ENCODE results near the gene TFB1M. TPM values are rescaled to one million over a fixed set of nuclear protein-coding genes. Genes with fewer than 3 reads are reported as not detected.

The TFB1M gene
- total RNA-seq, 1 donor from 2014 or later = 24.1 TPM

DNA sequence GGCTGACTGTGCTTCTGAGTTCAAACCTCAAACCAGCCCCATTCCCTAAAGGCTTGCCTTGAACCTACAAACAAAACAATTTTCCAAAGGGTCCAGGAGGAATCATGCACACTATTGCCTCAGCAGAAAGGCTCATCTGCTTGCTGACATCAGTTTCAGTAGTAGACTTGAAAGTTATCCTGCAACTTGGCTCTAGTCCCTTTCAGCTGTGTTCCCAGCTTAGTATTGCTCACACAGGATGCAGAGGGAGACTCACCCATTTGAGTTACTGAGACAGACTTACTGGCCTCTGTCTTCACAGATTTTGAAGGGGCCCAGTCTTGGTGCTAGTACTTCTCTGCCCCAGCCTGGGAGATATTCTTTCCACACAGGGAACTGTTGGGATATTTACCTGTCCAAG is 38.5 kb upstream of the TFB1M start:
- Histone ChIP-seq H3K4me1 (no peaks in the 10 kb centered on the region), H3K9ac (no peak overlapping the region), H2AFZ (replicated peaks) (no peak overlapping the region), H3K36me3 (no peaks in the 10 kb centered on the region), H3K27ac (no peak overlapping the region), H3K4me2 (no peak overlapping the region), H3K9me3 (ENCODE audit: low read depth) (peaks cover 7% of the 10 kb centered on the region), H3F3A (ENCODE audit: low read depth) (no peaks in the 10 kb centered on the region), H4K20me1 (ENCODE audit: low read depth) (no peaks in the 10 kb centered on the region), H3K27me3 (no peaks in the 10 kb centered on the region), H3K4me3 (no peak overlapping the region), H3K79me2 (ENCODE audit: low read depth) (no peaks in the 10 kb centered on the region)
- no peak overlapping the region for H3K27ac Mint-ChIP-seq
- H3K4me1 Mint-ChIP-seq = no peaks in the 10 kb centered on the region
- H3K9me3 Mint-ChIP-seq = peaks cover 23% of the 10 kb centered on the region
- peaks cover 2% of the 10 kb centered on the region for H3K27me3 Mint-ChIP-seq (ENCODE audit: insufficient read depth, low read depth)
- no peak for DNase-seq (ENCODE audit: low spot score)
- peaks cover 2% of the 10 kb centered on the region for H3K36me3 Mint-ChIP-seq
- no peak for TF ChIP-seq EZH2phosphoT487 (IDR thresholded peaks at IDR 0.05)
- TF ChIP-seq, protein P1, sequence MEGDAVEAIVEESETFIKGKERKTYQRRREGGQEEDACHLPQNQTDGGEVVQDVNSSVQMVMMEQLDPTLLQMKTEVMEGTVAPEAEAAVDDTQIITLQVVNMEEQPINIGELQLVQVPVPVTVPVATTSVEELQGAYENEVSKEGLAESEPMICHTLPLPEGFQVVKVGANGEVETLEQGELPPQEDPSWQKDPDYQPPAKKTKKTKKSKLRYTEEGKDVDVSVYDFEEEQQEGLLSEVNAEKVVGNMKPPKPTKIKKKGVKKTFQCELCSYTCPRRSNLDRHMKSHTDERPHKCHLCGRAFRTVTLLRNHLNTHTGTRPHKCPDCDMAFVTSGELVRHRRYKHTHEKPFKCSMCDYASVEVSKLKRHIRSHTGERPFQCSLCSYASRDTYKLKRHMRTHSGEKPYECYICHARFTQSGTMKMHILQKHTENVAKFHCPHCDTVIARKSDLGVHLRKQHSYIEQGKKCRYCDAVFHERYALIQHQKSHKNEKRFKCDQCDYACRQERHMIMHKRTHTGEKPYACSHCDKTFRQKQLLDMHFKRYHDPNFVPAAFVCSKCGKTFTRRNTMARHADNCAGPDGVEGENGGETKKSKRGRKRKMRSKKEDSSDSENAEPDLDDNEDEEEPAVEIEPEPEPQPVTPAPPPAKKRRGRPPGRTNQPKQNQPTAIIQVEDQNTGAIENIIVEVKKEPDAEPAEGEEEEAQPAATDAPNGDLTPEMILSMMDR (IDR thresholded peaks at IDR 0.05) = no peak
- H3K4me3 Mint-ChIP-seq = no peak overlapping the region

- Histone ChIP-seq H3K9ac (no peak overlapping the region), H3K9me3 (ENCODE audit: low read depth) (peaks cover 7% of the 10 kb centered on the region), H3K4me2 (no peak overlapping the region), H3F3A (ENCODE audit: low read depth) (no peaks in the 10 kb centered on the region), H3K4me3 (no peak overlapping the region), H4K20me1 (ENCODE audit: low read depth) (no peaks in the 10 kb centered on the region), H3K79me2 (ENCODE audit: low read depth) (no peaks in the 10 kb centered on the region), H3K27ac (no peak overlapping the region), H3K4me1 (no peaks in the 10 kb centered on the region), H3K36me3 (no peaks in the 10 kb centered on the region), H3K27me3 (no peaks in the 10 kb centered on the region), H2AFZ (replicated peaks) (no peak overlapping the region)
- peaks cover 2% of the 10 kb centered on the region for H3K36me3 Mint-ChIP-seq
- H3K4me3 Mint-ChIP-seq = no peak overlapping the region
- no peak for DNase-seq (ENCODE audit: low spot score)
- TF ChIP-seq, protein P1 (IDR thresholded peaks at IDR 0.05) = no peak
- no peak for TF ChIP-seq EZH2phosphoT487 (IDR thresholded peaks at IDR 0.05)
- TF ChIP-seq EZH2 (IDR thresholded peaks at IDR 0.05) = no peak
- peaks cover 2% of the 10 kb centered on the region for H3K27me3 Mint-ChIP-seq (ENCODE audit: insufficient read depth, low read depth)
- H3K4me1 Mint-ChIP-seq = no peaks in the 10 kb centered on the region
- H3K27ac Mint-ChIP-seq = no peak overlapping the region
- H3K9me3 Mint-ChIP-seq = peaks cover 23% of the 10 kb centered on the region
These were observed 37.8 kb upstream of the TFB1M start for GRCh38 chr6:155352130-155352420.

DNA sequence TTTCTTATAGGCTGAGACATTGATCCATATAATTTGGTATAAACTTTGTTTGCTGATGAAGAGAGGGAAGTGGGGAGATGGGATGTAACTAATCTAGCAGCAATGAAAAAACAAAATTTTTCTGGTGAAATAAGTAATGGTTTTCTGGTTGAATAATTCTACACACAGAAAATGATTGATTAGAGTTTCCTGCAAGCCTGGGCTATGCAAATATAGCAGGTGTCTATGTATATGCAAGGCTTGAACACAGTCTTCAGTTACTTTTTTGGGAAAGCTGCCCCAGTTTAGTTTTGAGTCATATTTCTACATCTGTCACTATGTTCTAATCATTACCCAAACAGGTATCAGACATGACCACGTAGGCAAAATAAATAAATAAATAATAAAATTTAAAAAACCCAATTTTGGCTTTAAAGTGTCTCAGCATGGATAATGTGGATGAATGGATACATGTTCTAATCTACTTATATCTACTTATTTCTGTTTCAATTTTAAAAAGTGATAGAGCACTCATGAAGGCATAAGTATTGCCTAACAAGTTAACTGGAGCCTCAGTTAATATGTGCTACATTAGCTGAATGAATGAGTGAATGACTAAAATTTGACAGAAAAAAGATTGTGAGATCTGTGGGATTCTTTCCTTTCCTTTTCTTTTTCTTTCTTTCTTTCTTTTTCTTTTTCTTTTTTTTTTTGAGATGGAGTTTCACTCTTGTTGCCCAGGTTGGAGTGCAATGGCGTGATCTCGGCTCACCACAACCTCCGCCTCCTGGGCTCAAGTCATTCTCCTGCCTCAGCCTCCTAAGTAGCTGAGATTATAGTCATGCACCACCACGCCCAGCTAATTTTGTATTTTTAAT is 37.2 kb upstream of the TFB1M start:
- Mint-ChIP-seq H3K4me3 (no peak overlapping the region), H3K27ac (no peak overlapping the region), H3K27me3 (ENCODE audit: insufficient read depth, low read depth) (peaks cover 2% of the 10 kb centered on the region), H3K9me3 (peaks cover 28% of the 10 kb centered on the region), H3K36me3 (peaks cover 2% of the 10 kb centered on the region), H3K4me1 (no peaks in the 10 kb centered on the region)
- H2AFZ ChIP-seq (replicated peaks) = no peak overlapping the region
- H3K4me2 ChIP-seq = no peak overlapping the region
- H3K36me3 ChIP-seq = no peaks in the 10 kb centered on the region
- no peaks in the 10 kb centered on the region for H3K27me3 ChIP-seq
- H3K27ac ChIP-seq = no peak overlapping the region
- no peaks in the 10 kb centered on the region for H3K79me2 ChIP-seq (ENCODE audit: low read depth)
- H3K9me3 ChIP-seq (ENCODE audit: low read depth) = peaks cover 7% of the 10 kb centered on the region
- no peaks in the 10 kb centered on the region for H3K4me1 ChIP-seq
- DNase-seq (ENCODE audit: low spot score) = no peak
- no peak overlapping the region for H3K4me3 ChIP-seq
- TF ChIP-seq, protein P1 (IDR thresholded peaks at IDR 0.05) = no peak
- no peak for TF ChIP-seq EZH2 (IDR thresholded peaks at IDR 0.05)
- TF ChIP-seq EZH2phosphoT487 (IDR thresholded peaks at IDR 0.05) = no peak
- H4K20me1 ChIP-seq (ENCODE audit: low read depth) = no peaks in the 10 kb centered on the region
- no peak overlapping the region for H3K9ac ChIP-seq
- H3F3A ChIP-seq (ENCODE audit: low read depth) = no peaks in the 10 kb centered on the region
